ENCODE results near the gene IL22.

DNA sequence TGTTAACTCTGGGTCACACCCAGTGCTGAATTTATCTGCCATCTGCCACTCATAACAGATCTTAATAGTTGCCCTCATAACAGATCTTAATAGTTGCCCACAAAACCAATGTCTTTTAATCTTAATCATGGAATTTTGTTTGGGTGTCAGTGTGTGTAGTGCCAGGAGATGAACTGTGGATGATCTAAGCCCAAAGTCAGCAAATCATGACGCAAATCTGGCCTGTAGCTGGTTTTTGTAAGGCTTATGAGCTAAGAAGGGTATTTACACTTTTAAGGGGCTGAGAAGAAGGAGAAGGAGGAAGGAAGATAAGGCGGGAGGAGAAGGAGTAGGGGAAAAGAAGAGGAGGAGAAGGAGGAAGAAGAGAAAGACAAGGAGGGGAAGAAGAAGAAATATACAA is 17.8 kb downstream of the IL22 start:
- TF ChIP-seq, protein P1, sequence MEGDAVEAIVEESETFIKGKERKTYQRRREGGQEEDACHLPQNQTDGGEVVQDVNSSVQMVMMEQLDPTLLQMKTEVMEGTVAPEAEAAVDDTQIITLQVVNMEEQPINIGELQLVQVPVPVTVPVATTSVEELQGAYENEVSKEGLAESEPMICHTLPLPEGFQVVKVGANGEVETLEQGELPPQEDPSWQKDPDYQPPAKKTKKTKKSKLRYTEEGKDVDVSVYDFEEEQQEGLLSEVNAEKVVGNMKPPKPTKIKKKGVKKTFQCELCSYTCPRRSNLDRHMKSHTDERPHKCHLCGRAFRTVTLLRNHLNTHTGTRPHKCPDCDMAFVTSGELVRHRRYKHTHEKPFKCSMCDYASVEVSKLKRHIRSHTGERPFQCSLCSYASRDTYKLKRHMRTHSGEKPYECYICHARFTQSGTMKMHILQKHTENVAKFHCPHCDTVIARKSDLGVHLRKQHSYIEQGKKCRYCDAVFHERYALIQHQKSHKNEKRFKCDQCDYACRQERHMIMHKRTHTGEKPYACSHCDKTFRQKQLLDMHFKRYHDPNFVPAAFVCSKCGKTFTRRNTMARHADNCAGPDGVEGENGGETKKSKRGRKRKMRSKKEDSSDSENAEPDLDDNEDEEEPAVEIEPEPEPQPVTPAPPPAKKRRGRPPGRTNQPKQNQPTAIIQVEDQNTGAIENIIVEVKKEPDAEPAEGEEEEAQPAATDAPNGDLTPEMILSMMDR (IDR thresholded peaks at IDR 0.05) = no peak
- TF ChIP-seq EP300 (IDR thresholded peaks at IDR 0.05) (no peak), POLR2A (IDR thresholded peaks at IDR 0.05) (no peak)
